ENCODE results near the gene ABO.

ABO gene

DNA sequence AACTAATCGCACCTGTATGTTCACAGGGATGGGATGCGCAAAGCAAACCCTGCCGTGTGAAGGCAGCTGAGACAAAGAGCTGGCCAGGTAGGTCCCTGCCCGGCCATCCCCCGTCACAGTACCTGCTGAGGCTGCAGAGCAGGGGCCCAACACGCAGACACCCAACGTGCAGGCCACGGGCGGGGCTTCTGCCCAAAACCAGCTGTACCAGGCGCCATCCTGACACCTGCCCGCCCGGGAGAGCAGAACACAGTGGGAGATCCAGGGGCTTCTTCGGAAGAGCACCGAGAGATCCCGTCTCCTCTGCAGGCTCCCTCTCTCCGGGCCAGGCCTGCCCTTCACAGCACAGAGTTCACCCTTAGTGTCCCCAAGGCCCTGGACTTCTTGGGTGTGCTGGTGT is 28.4 kb downstream of the ABO start:
- ChIA-PET CTCF (interaction anchor here (2.1 kb wide), 1 partner anchor 8 kb away, joined by 5 read pairs; no protein-coding TSS in a partner anchor), POLR2A (no interaction called here)
- DNase-seq (ENCODE audit: extremely low spot score) = no peak
- TF ChIP-seq CTCF (IDR thresholded peaks at IDR 0.05; ENCODE audit: control extremely low read depth, extremely low read depth, low read depth, missing control alignments) = no peak

DNA sequence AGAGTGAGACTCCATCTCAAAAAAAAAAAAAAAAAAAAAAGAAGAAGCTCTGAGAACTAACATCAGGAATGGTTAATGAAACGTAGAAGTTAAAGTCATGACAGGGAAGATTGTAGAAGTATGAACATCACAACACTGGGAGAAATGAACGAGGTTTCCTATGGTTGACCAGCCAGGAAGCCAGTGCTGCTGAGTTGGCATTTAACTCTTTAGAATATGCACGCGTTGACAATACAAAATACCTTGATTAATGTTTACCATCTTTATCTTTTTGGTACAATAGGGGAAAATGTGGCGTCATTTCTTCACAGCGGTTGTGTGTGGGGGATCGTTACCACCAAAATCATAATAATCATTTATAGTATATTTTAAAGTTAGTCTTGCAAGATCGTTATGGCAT is 32.0 kb downstream of the ABO start:
- CTCF ChIA-PET = interaction anchor here (1.6 kb wide), 1 partner anchor 244 kb away, joined by 4 read pairs; no protein-coding TSS in a partner anchor
- TF ChIP-seq CTCF (IDR thresholded peaks at IDR 0.05; ENCODE audit: control extremely low read depth, extremely low read depth, low read depth, missing control alignments) = no peak
- DNase-seq (ENCODE audit: extremely low spot score) = no peak
- POLR2A ChIA-PET = no interaction called here

GRCh38 chr9:133242241-133242640 is 32.8 kb downstream of the ABO start:
- ChIA-PET POLR2A (no interaction called here), CTCF (no interaction called here)
- no peak for DNase-seq (ENCODE audit: extremely low spot score)
- no peak for TF ChIP-seq CTCF (IDR thresholded peaks at IDR 0.05; ENCODE audit: control extremely low read depth, extremely low read depth, low read depth, missing control alignments)

GRCh38 chr9:133239533-133240090 is 35.4 kb downstream of the ABO start:
- ChIA-PET CTCF (interaction anchor here (0.6 to 3.1 kb wide), 10 partner anchors 10 to 103 kb away, joined by 3 to 16 read pairs (median 3); no protein-coding TSS in a partner anchor), POLR2A (no interaction called here)
- no peak for DNase-seq (ENCODE audit: extremely low spot score)
- TF ChIP-seq CTCF (IDR thresholded peaks at IDR 0.05; ENCODE audit: control extremely low read depth, extremely low read depth, low read depth, missing control alignments) = no peak

- peak; percentile 52 for TF ChIP-seq CTCF (IDR thresholded peaks at IDR 0.05; ENCODE audit: control extremely low read depth, extremely low read depth, low read depth, missing control alignments)
- DNase-seq (ENCODE audit: extremely low spot score) = peak; percentile 82
- ChIA-PET CTCF (interaction anchor here (0.6 to 3.1 kb wide), 11 partner anchors 8 to 248 kb away, joined by 3 to 16 read pairs (median 3); no protein-coding TSS in a partner anchor), POLR2A (no interaction called here)
These were observed 36.0 kb downstream of the ABO start for GRCh38 chr9:133238851-133239532.

DNA sequence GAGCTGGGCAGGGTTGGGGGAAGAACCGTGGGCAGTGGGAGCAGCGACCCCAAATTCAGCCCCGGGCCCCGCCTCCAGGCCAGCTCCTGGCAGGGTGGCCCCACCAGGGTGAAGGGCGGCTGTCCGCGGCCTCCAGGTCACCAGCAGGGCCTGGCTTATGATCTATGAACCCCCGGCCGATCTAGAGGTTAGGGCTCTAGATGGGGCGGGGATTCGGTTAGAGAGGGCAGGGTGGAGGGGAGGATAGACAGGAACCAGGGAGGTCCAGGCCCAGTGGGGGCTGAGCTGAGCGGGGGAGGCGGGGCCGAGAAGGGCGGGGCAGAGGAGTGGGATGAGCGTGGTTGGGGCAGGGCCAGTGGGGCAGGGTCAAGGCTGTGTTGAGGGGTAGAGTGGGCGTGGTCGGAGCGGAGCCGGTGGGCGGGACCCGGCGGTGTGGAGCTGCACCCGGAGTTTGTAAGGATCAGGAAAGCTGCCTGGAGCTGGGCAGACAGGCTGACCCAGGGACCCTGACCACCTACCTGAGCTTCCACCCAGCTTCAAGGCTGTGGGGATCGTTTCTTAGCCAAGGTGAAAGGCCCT is 36.6 kb downstream of the ABO start:
- TF ChIP-seq CTCF (IDR thresholded peaks at IDR 0.05; ENCODE audit: control extremely low read depth, extremely low read depth, low read depth, missing control alignments) = no peak
- POLR2A ChIA-PET = no interaction called here
- CTCF ChIA-PET = interaction anchor here (1.1 to 3.1 kb wide), 7 partner anchors 9 to 248 kb away, joined by 3 to 16 read pairs (median 5); no protein-coding TSS in a partner anchor
- no peak for DNase-seq (ENCODE audit: extremely low spot score)

Measured in GM10248 (cell line).